ENCODE measurements around the gene HK3.

GRCh38 chr5:176888016-176888864 is 10.9 kb downstream of the HK3 start:
- no peak for TF ChIP-seq POLR2A (IDR thresholded peaks at IDR 0.05)
- TF ChIP-seq, protein P1, sequence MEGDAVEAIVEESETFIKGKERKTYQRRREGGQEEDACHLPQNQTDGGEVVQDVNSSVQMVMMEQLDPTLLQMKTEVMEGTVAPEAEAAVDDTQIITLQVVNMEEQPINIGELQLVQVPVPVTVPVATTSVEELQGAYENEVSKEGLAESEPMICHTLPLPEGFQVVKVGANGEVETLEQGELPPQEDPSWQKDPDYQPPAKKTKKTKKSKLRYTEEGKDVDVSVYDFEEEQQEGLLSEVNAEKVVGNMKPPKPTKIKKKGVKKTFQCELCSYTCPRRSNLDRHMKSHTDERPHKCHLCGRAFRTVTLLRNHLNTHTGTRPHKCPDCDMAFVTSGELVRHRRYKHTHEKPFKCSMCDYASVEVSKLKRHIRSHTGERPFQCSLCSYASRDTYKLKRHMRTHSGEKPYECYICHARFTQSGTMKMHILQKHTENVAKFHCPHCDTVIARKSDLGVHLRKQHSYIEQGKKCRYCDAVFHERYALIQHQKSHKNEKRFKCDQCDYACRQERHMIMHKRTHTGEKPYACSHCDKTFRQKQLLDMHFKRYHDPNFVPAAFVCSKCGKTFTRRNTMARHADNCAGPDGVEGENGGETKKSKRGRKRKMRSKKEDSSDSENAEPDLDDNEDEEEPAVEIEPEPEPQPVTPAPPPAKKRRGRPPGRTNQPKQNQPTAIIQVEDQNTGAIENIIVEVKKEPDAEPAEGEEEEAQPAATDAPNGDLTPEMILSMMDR (IDR thresholded peaks at IDR 0.05) = no peak
